Mesenchymal stem cell (in vitro differentiated cells and primary cell): ENCODE data around the gene CCDC85C.

Experiments
- DNase-seq: peaks from one replicate; pipeline ENCODE4 v3.0.0-alpha.2; 2013
- H2AFZ ChIP-seq: one replicate; pipeline ENCODE4 v1.6.1; 2013; ENCODE audit warnings: low read depth, mild to moderate bottlenecking, control low read depth, inconsistent platforms, low read length, moderate library complexity
- H2AK5ac ChIP-seq: 2 replicates; pipeline ENCODE4 v1.6.1; 2013; ENCODE audit warnings: low read length, moderate library complexity, mild to moderate bottlenecking, inconsistent platforms; ENCODE audit not compliant: severe bottlenecking
- H2BK120ac ChIP-seq: one replicate; pipeline ENCODE4 v1.6.1; 2013; ENCODE audit warnings: low read depth, mild to moderate bottlenecking, inconsistent platforms, low read length, moderate library complexity
- H2BK12ac ChIP-seq, 2 experiments: one replicate each; pipeline ENCODE4 v1.6.1; 2013; ENCODE audit warnings: inconsistent platforms in 2 of 2, low read length in 2 of 2, mild to moderate bottlenecking in 2 of 2, moderate library complexity in 2 of 2, control low read depth in 1 of 2
- H2BK15ac ChIP-seq: one replicate; pipeline ENCODE4 v1.6.1; 2013; ENCODE audit warnings: mild to moderate bottlenecking, low read depth, inconsistent platforms; ENCODE audit not compliant: poor library complexity, severe bottlenecking
- H2BK5ac ChIP-seq: 2 replicates; pipeline ENCODE4 v1.6.1; 2013; ENCODE audit warnings: low read depth, mild to moderate bottlenecking, low read length, control low read depth, inconsistent platforms; ENCODE audit not compliant: poor library complexity, severe bottlenecking
- H3K14ac ChIP-seq, 2 experiments: one replicate each; pipeline ENCODE4 v1.6.1; 2013; ENCODE audit warnings: inconsistent platforms in 2 of 2, low read length in 2 of 2, control low read depth in 1 of 2, mild to moderate bottlenecking in 1 of 2, moderate library complexity in 1 of 2
- H3K18ac ChIP-seq, 2 experiments: one replicate each; pipeline ENCODE4 v1.6.1; 2013; ENCODE audit warnings: inconsistent platforms in 2 of 2, low read length in 2 of 2, control low read depth in 1 of 2, low read depth in 1 of 2, mild to moderate bottlenecking in 1 of 2
- H3K23ac ChIP-seq, 2 experiments: one replicate each; pipeline ENCODE4 v1.6.1; 2013; ENCODE audit warnings: inconsistent platforms in 2 of 2, low read length in 2 of 2, mild to moderate bottlenecking in 2 of 2, moderate library complexity in 2 of 2, control low read depth in 1 of 2
- H3K27ac ChIP-seq: 2 replicates; pipeline ENCODE4 v1.5.1; 2013; ENCODE audit warnings: mild to moderate bottlenecking, moderate library complexity, low read length, control low read depth, inconsistent platforms; ENCODE audit not compliant: poor library complexity, severe bottlenecking
- H3K27me3 ChIP-seq, 2 experiments: 2 replicates each; pipeline versions ENCODE4 v1.6.1 to v1.7.0; 2013; ENCODE audit warnings: low read length in 2 of 2, mild to moderate bottlenecking in 2 of 2, moderate library complexity in 2 of 2, control low read depth in 1 of 2, inconsistent platforms in 1 of 2; ENCODE audit not compliant: control insufficient read depth in 1 of 2, insufficient read depth in 1 of 2
- H3K36me3 ChIP-seq, 2 experiments: 2 replicates each; pipeline versions ENCODE4 v1.6.1 to v1.7.0; 2013; ENCODE audit warnings: low read length in 2 of 2, control low read depth in 1 of 2, inconsistent platforms in 1 of 2, low read depth in 1 of 2, mild to moderate bottlenecking in 1 of 2; ENCODE audit not compliant: insufficient read depth in 2 of 2, control insufficient read depth in 1 of 2
- H3K4ac ChIP-seq, 2 experiments: one replicate each; pipeline ENCODE4 v1.6.1; 2013; ENCODE audit warnings: inconsistent platforms in 2 of 2, low read length in 2 of 2, mild to moderate bottlenecking in 2 of 2, moderate library complexity in 2 of 2, control low read depth in 1 of 2, low read depth in 1 of 2
- H3K4me1 ChIP-seq: 2 replicates; pipeline ENCODE4 v1.6.1; 2013; ENCODE audit warnings: low read depth, low read length, control low read depth; ENCODE audit not compliant: control insufficient read depth, insufficient read depth
- H3K4me2 ChIP-seq: 2 replicates; pipeline ENCODE4 v1.6.1; 2013; ENCODE audit warnings: low read length, mild to moderate bottlenecking, inconsistent platforms; ENCODE audit not compliant: poor library complexity, severe bottlenecking
- H3K4me3 ChIP-seq, 2 experiments: 2 replicates each; pipeline versions ENCODE4 v1.5.1 to v1.7.0; 2013; ENCODE audit warnings: low read length in 2 of 2, mild to moderate bottlenecking in 2 of 2, control low read depth in 1 of 2, low read depth in 1 of 2; ENCODE audit not compliant: insufficient read depth in 1 of 2
- H3K79me1 ChIP-seq: replicated peaks from 2 replicates; pipeline ENCODE4 v1.6.1; 2013; ENCODE audit warnings: mild to moderate bottlenecking, control low read depth, low read length, inconsistent platforms; ENCODE audit not compliant: poor library complexity, severe bottlenecking
- H3K9ac ChIP-seq: 2 replicates; pipeline ENCODE4 v1.7.0; 2013; ENCODE audit warnings: mild to moderate bottlenecking, low read length, moderate library complexity
- H3K9me3 ChIP-seq: 2 replicates; pipeline ENCODE4 v1.7.0; 2013; ENCODE audit warnings: mild to moderate bottlenecking, low read length; ENCODE audit not compliant: control insufficient read depth
- H4K8ac ChIP-seq: one replicate; pipeline ENCODE4 v1.6.1; 2013; ENCODE audit warnings: inconsistent platforms, mild to moderate bottlenecking, low read length, moderate library complexity
- H4K91ac ChIP-seq: one replicate; pipeline ENCODE4 v1.6.1; 2013; ENCODE audit warnings: mild to moderate bottlenecking, low read length, inconsistent platforms
- WGBS: methylation state at CpG from one replicate; pipeline ENCODE4 v1.1.7; 2013; ENCODE audit warnings: mixed read lengths; 5-methylcytosine and 5-hydroxymethylcytosine counted together

The CCDC85C gene

GRCh38 chr14:99460793-99461192 is 143.2 kb downstream of the CCDC85C start:
- Histone ChIP-seq H3K4ac (no peak overlapping the region), H3K9ac (no peak overlapping the region), H2BK15ac (no peak overlapping the region), H3K9me3 (no peaks in the 10 kb centered on the region), H2BK12ac (no peak overlapping the region), H3K23ac (no peak overlapping the region), H3K18ac (no peak overlapping the region), H4K91ac (no peak overlapping the region), H2BK5ac (no peak overlapping the region), H3K4me3 (no peak overlapping the region), H3K4me2 (no peak overlapping the region), H3K4me1 (no peaks in the 10 kb centered on the region), H3K27ac (no peak overlapping the region), H3K14ac (no peak overlapping the region), H4K8ac (no peak overlapping the region), H2AK5ac (no peak overlapping the region), H3K79me1 (peaks cover 36% of the 10 kb centered on the region), H3K36me3 (peaks cover 23 to 86% of the 10 kb centered on the region in 2 experiments), H2AFZ (no peak overlapping the region), H2BK120ac (no peak overlapping the region), H3K27me3 (no peaks in the 10 kb centered on the region)
- WGBS: 95% methylated on average over 3 of the region's 3 CpGs
- no peak for DNase-seq

GRCh38 chr14:99459481-99460100 is 144.4 kb downstream of the CCDC85C start:
- Histone ChIP-seq H3K4me2 (no peak overlapping the region), H4K91ac (no peak overlapping the region), H3K9ac (no peak overlapping the region), H3K4me1 (peaks cover 1% of the 10 kb centered on the region), H2AFZ (no peak overlapping the region), H3K36me3 (peaks cover 15 to 82% of the 10 kb centered on the region in 2 experiments), H2BK120ac (no peak overlapping the region), H2BK12ac (no peak overlapping the region), H3K27ac (no peak overlapping the region), H3K4ac (no peak overlapping the region), H3K18ac (no peak overlapping the region), H2AK5ac (no peak overlapping the region), H3K27me3 (no peaks in the 10 kb centered on the region), H3K23ac (no peak overlapping the region), H2BK15ac (no peak overlapping the region), H3K14ac (no peak overlapping the region), H4K8ac (no peak overlapping the region), H3K79me1 (peaks cover 31% of the 10 kb centered on the region), H2BK5ac (no peak overlapping the region), H3K4me3 (no peak overlapping the region), H3K9me3 (no peaks in the 10 kb centered on the region)
- DNase-seq: no peak
- WGBS: 97% methylated on average over 5 of the region's 5 CpGs

GRCh38 chr14:99454246-99454645 is 149.8 kb downstream of the CCDC85C start:
- Histone ChIP-seq H2BK5ac (no peak overlapping the region), H3K9ac (no peak overlapping the region), H3K23ac (no peak overlapping the region), H2BK120ac (no peak overlapping the region), H3K4me2 (no peak overlapping the region), H3K27ac (no peak overlapping the region), H3K14ac (peak overlapping the region in 1 of 2 experiments; percentile 29), H2AFZ (no peak overlapping the region), H3K9me3 (no peaks in the 10 kb centered on the region), H3K36me3 (peaks cover 11 to 64% of the 10 kb centered on the region in 2 experiments), H2BK15ac (no peak overlapping the region), H3K18ac (no peak overlapping the region), H4K91ac (no peak overlapping the region), H2BK12ac (no peak overlapping the region), H3K79me1 (peaks cover 28% of the 10 kb centered on the region), H3K4me3 (no peak overlapping the region), H3K4ac (no peak overlapping the region), H2AK5ac (no peak overlapping the region), H3K4me1 (peaks cover 5% of the 10 kb centered on the region), H3K27me3 (no peaks in the 10 kb centered on the region), H4K8ac (no peak overlapping the region)
- WGBS: no CpG with 5 or more reads among the region's 3 CpGs
- DNase-seq: no peak

GRCh38 chr14:99452968-99453367 is 151.0 kb downstream of the CCDC85C start:
- Histone ChIP-seq H2BK120ac (no peak overlapping the region), H3K4me3 (no peak overlapping the region), H3K27me3 (no peaks in the 10 kb centered on the region), H3K9me3 (no peaks in the 10 kb centered on the region), H3K36me3 (peaks cover 17 to 71% of the 10 kb centered on the region in 2 experiments), H2BK12ac (no peak overlapping the region), H2AK5ac (no peak overlapping the region), H2AFZ (no peak overlapping the region), H4K91ac (no peak overlapping the region), H4K8ac (no peak overlapping the region), H3K4me2 (no peak overlapping the region), H2BK15ac (no peak overlapping the region), H3K9ac (no peak overlapping the region), H3K23ac (no peak overlapping the region), H3K18ac (no peak overlapping the region), H2BK5ac (no peak overlapping the region), H3K14ac (no peak overlapping the region), H3K4ac (no peak overlapping the region), H3K27ac (no peak overlapping the region), H3K79me1 (peaks cover 27% of the 10 kb centered on the region), H3K4me1 (peaks cover 5% of the 10 kb centered on the region)
- no peak for DNase-seq
- WGBS: 97% methylated on average over 2 of the region's 4 CpGs
